Nephron (organoid): ENCODE measurements around the gene CNTNAP2.

Source experiments
- H3K27ac Mint-ChIP-seq, 3 experiments: 2 replicates each; pipeline ENCODE4 v1.8.0; 2020; ENCODE audit warnings: mixed read lengths in 3 of 3, mild to moderate bottlenecking in 2 of 3, moderate library complexity in 1 of 3
- H3K27me3 Mint-ChIP-seq: 2 replicates; pipeline ENCODE4 v1.8.0; 2021; ENCODE audit warnings: low read depth, mild to moderate bottlenecking, moderate library complexity, mixed read lengths
- H3K36me3 Mint-ChIP-seq: 2 replicates; pipeline ENCODE4 v1.8.0; 2020; ENCODE audit warnings: low read depth, mixed read lengths
- H3K4me1 Mint-ChIP-seq: 2 replicates; pipeline ENCODE4 v1.8.0; 2020; ENCODE audit warnings: mixed read lengths
- H3K4me3 Mint-ChIP-seq, 3 experiments: 2 replicates each; pipeline ENCODE4 v1.8.0; 2020; ENCODE audit warnings: mild to moderate bottlenecking in 3 of 3, mixed read lengths in 3 of 3, moderate library complexity in 2 of 3
- H3K9me3 Mint-ChIP-seq: 2 replicates; pipeline ENCODE4 v1.8.0; 2020; ENCODE audit warnings: mixed read lengths
- TF ChIP-seq, protein P1 (sequence below), 3 experiments: fragments of 200-600 bp; sonication (generic); IDR thresholded peaks; one replicate each; pipeline ENCODE4 v1.5.0; 2021; ENCODE audit warnings: antibody characterized with exemption in 3 of 3; ENCODE audit not compliant: unreplicated experiment in 3 of 3

CNTNAP2 gene

DNA sequence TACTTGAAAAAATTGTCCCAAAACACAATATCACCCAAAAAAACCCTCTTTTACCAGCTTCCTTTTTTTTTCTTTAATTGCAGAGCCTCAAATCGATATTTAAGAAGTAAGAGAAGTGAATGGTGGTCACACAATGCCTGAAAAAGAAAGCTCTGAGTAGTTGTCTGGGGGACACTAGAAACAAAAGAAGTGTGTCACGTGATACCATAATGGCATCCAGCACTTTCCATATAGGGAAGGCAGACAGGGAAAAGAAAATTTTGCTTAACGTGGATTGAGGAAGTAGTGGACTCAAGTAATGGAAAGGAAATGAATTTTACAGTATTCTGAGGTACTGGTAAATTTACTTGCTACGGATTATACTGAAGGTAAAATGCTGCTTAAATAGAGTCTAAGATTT lies 1708.1 kb downstream of the CNTNAP2 start:
- no peaks in the 10 kb centered on the region for H3K36me3 Mint-ChIP-seq
- no peaks in the 10 kb centered on the region for H3K9me3 Mint-ChIP-seq
- H3K4me1 Mint-ChIP-seq = no peaks in the 10 kb centered on the region
- no peak overlapping the region for H3K27ac Mint-ChIP-seq
- no peaks in the 10 kb centered on the region for H3K27me3 Mint-ChIP-seq
- no peak overlapping the region for H3K4me3 Mint-ChIP-seq
- TF ChIP-seq, protein P1, sequence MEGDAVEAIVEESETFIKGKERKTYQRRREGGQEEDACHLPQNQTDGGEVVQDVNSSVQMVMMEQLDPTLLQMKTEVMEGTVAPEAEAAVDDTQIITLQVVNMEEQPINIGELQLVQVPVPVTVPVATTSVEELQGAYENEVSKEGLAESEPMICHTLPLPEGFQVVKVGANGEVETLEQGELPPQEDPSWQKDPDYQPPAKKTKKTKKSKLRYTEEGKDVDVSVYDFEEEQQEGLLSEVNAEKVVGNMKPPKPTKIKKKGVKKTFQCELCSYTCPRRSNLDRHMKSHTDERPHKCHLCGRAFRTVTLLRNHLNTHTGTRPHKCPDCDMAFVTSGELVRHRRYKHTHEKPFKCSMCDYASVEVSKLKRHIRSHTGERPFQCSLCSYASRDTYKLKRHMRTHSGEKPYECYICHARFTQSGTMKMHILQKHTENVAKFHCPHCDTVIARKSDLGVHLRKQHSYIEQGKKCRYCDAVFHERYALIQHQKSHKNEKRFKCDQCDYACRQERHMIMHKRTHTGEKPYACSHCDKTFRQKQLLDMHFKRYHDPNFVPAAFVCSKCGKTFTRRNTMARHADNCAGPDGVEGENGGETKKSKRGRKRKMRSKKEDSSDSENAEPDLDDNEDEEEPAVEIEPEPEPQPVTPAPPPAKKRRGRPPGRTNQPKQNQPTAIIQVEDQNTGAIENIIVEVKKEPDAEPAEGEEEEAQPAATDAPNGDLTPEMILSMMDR (IDR thresholded peaks at IDR 0.05; ENCODE audit: unreplicated experiment in 3 of 3) = no peak

GRCh38 chr7:147829016-147829415 lies 1712.4 kb downstream of the CNTNAP2 start:
- H3K4me3 Mint-ChIP-seq = no peak overlapping the region
- no peaks in the 10 kb centered on the region for H3K4me1 Mint-ChIP-seq
- no peak overlapping the region for H3K27ac Mint-ChIP-seq
- TF ChIP-seq, protein P1 (IDR thresholded peaks at IDR 0.05; ENCODE audit: unreplicated experiment in 3 of 3) = no peak
- H3K36me3 Mint-ChIP-seq = no peaks in the 10 kb centered on the region
- H3K27me3 Mint-ChIP-seq = no peaks in the 10 kb centered on the region
- no peaks in the 10 kb centered on the region for H3K9me3 Mint-ChIP-seq

DNA sequence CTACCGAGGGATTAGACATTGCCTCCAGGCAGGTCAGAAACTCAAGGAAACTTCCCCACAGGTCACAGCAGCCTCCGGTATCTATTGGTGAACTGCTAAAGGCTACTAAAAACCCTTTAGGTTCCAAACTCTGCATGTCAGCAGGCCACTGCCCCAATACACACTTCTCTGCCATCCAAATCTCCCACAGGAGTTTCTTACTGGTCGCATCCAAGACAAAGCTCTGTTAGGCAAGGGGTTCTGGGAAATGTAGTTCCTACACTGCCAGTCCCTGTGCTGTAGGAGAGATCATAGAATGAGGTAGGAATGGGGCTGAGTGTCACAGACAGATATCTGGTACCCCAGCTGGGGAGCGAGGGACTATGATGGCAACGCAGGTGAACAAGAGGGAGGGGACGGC lies 1717.0 kb downstream of the CNTNAP2 start:
- H3K4me3 Mint-ChIP-seq = no peak overlapping the region
- H3K4me1 Mint-ChIP-seq = no peaks in the 10 kb centered on the region
- peaks cover 11% of the 10 kb centered on the region for H3K9me3 Mint-ChIP-seq

DNA sequence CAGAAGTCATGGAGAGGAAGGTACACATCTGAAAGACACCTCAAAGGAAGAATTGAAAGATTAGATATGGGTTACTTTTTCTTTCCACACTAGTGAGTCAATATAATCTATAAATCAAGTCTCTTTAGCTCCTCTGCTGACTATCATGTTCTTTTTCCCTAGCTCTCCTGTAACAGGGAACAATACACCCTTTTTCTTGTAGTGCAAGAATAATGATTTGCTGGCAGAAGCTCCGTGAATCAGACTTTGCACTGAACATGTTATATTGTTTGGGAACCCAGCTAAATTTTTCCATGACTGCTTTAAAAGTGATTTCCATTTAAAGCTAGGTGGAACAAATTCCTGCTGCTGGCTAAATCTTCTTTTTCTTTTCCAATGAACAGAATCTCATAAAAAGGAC lies 1717.4 kb downstream of the CNTNAP2 start:
- Mint-ChIP-seq H3K36me3 (no peaks in the 10 kb centered on the region), H3K27ac (no peak overlapping the region), H3K4me1 (no peaks in the 10 kb centered on the region), H3K27me3 (no peaks in the 10 kb centered on the region), H3K4me3 (no peak overlapping the region), H3K9me3 (peaks cover 13% of the 10 kb centered on the region)
- TF ChIP-seq, protein P1 (IDR thresholded peaks at IDR 0.05; ENCODE audit: unreplicated experiment in 3 of 3) = no peak

More for the DNA sequence above, 1717.0 kb downstream of the CNTNAP2 start:
- H3K36me3 Mint-ChIP-seq = no peaks in the 10 kb centered on the region
- no peaks in the 10 kb centered on the region for H3K27me3 Mint-ChIP-seq
- TF ChIP-seq, protein P1 (IDR thresholded peaks at IDR 0.05; ENCODE audit: unreplicated experiment in 3 of 3) = no peak
- no peak overlapping the region for H3K27ac Mint-ChIP-seq

- Mint-ChIP-seq H3K27ac (no peak overlapping the region), H3K4me1 (no peaks in the 10 kb centered on the region), H3K27me3 (no peaks in the 10 kb centered on the region), H3K36me3 (no peaks in the 10 kb centered on the region), H3K4me3 (no peak overlapping the region), H3K9me3 (peaks cover 7% of the 10 kb centered on the region)
- TF ChIP-seq, protein P1 (IDR thresholded peaks at IDR 0.05; ENCODE audit: unreplicated experiment in 3 of 3) = no peak
Observed at GRCh38 chr7:147852833-147853232, 1736.2 kb downstream of the CNTNAP2 start.
